GM19438 (cell line): ENCODE measurements around the gene RTP2.

Experiments used
- ATAC-seq: cut with Tn5 transposase; IDR thresholded peaks from one replicate; pipeline ENCODE4 v1.9.1; 2021; ENCODE audit warnings: low read depth; ENCODE audit not compliant: unreplicated experiment

RTP2 gene

GRCh38 chr3:187739094-187739560 lies 36.8 kb upstream of the RTP2 start:
- no peak for ATAC-seq

GRCh38 chr3:187738331-187739093 lies 36.2 kb upstream of the RTP2 start:
- peak; percentile 62 for ATAC-seq

GRCh38 chr3:187738071-187738330 lies 35.6 kb upstream of the RTP2 start:
- ATAC-seq = no peak

- ATAC-seq = no peak
Measured at GRCh38 chr3:187737368-187738070, 35.2 kb upstream of the RTP2 start.

- ATAC-seq = no peak
Measured at GRCh38 chr3:187737006-187737367, 34.6 kb upstream of the RTP2 start.

- no peak for ATAC-seq
Measured at GRCh38 chr3:187736418-187736871, 34.1 kb upstream of the RTP2 start.

GRCh38 chr3:187735837-187736236 lies 33.5 kb upstream of the RTP2 start:
- no peak for ATAC-seq

- ATAC-seq = no peak
Measured at GRCh38 chr3:187735383-187735782, 33.0 kb upstream of the RTP2 start.

GRCh38 chr3:187734841-187735240 lies 32.5 kb upstream of the RTP2 start:
- ATAC-seq = no peak

- no peak for ATAC-seq
Measured at GRCh38 chr3:187733371-187733770, 31.0 kb upstream of the RTP2 start.

- ATAC-seq = no peak
Measured at GRCh38 chr3:187729598-187729997, 27.2 kb upstream of the RTP2 start.

- no peak for ATAC-seq
Measured at GRCh38 chr3:187728940-187729583, 26.7 kb upstream of the RTP2 start.

GRCh38 chr3:187728248-187728647 lies 25.9 kb upstream of the RTP2 start:
- no peak for ATAC-seq

GRCh38 chr3:187726564-187726963 lies 24.2 kb upstream of the RTP2 start:
- ATAC-seq = no peak

- ATAC-seq = no peak
Measured at GRCh38 chr3:187725653-187726370, 23.5 kb upstream of the RTP2 start.

- no peak for ATAC-seq
Measured at GRCh38 chr3:187725224-187725623, 22.9 kb upstream of the RTP2 start.

- no peak for ATAC-seq
Measured at GRCh38 chr3:187722206-187722612, 19.9 kb upstream of the RTP2 start.

GRCh38 chr3:187721055-187721454 lies 18.7 kb upstream of the RTP2 start:
- no peak for ATAC-seq

GRCh38 chr3:187720337-187720670 lies 17.9 kb upstream of the RTP2 start:
- ATAC-seq = no peak

- no peak for ATAC-seq
Measured at GRCh38 chr3:187719628-187720336, 17.4 kb upstream of the RTP2 start.

- ATAC-seq = no peak
Measured at GRCh38 chr3:187718802-187719201, 16.4 kb upstream of the RTP2 start.
